Mesenteric fat pad (tissue), 1 donor: ENCODE results near the gene COX10. TPM values are rescaled to one million over a fixed set of nuclear protein-coding genes. Genes with fewer than 3 reads are reported as not detected.
"Not testable (repeated sequence)": the region's sequence is repeated elsewhere in the genome, so short reads cannot be mapped to it uniquely, and the experiment has no call there.

Experiments used
- DNase-seq: peaks from one replicate; pipeline ENCODE4 v3.0.0-alpha.2; 2020; ENCODE audit warnings: low spot score
- total RNA-seq: library from RNA; stranded (reverse); fragmentation: NEBNext Ultra II Directional; extraction: Animal tissue kit (Norgen Biotek cat#: 25700); gene quantifications from one replicate; pipeline ENCODE4 v1.2.1, GENCODE V29; 2021
- donor health status: DM: yes; HTN: yes; CAD: no.

Gene COX10
- total RNA-seq, 1 donor from 2014 or later = 15.7 TPM

GRCh38 chr17:14118951-14119350 lies 49.6 kb downstream of the COX10 start:
- DNase-seq = no peak

- DNase-seq = no peak
Observed at GRCh38 chr17:14119546-14119945, 50.2 kb downstream of the COX10 start.

- DNase-seq = no peak
Observed at GRCh38 chr17:14121952-14122351, 52.6 kb downstream of the COX10 start.

- DNase-seq = no peak
Observed at GRCh38 chr17:14123619-14124278, 54.4 kb downstream of the COX10 start.

DNA sequence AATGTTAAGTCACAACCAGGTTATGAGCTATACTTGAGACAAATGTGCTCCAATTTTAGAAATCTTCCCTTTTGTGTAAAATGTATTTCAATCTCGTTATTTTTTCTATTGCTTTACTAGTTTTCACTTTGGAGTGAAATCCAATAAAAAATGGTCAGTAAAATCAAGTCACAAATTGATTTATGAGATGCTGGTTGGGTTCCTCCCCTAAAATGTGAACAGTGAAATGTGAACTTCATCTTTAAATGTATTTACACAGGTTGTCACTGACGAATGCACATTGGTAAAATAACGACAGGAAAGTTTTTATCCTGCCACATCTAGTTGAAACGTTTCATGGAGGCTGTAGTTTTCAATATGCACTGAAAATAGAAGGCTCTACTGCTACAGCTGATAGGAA lies 55.5 kb downstream of the COX10 start:
- DNase-seq = no peak

DNA sequence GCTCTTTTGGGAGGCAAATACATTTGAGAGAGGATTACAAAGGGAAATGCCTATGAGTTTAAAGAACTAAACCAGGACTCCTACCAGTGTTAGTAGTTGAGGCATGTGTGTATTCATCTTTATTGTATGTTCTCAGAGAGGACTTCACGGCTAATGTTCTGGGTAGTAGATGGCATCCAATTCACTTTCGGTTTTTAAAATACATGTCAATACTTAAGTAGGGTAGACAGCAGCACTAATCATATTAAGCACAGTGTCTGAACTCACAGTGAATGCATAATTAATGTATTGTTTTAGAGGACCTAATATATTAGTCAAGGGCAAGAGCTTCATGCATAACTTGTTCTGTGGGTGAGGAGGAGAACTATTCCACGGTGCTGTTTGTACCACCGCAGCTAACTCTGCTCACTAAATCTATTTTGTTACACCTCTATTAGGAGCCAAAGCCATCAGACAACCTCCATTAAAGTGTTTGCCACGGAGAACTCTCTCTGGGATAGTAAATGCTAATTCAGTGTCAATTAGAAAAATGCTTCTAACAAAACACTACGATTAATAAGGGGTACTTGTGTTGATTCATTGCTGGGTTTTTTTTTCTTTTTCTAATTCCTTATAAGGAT lies 56.3 kb downstream of the COX10 start:
- DNase-seq = no peak

DNA sequence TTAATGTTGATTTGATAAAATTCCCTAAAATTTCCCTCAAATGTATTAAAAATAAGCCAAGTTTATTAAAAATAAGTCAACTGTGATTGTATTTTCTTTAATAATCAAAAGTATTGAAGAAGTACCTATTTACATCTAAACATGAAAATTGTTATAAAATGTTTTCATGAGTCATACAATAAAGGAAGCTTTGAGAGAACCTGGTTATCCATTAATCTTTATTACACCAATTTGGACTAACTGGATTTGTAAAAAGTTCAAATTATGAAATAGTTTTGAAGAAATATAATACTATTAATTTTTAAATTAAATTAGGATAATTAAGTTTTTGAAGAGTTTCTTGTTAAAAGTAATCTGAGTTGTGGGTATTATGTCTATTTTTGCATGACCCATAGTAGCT lies 63.8 kb downstream of the COX10 start:
- DNase-seq = no peak

GRCh38 chr17:14134456-14134855 lies 65.2 kb downstream of the COX10 start:
- DNase-seq = no peak

- no peak for DNase-seq
Observed at GRCh38 chr17:14135906-14136590, 66.7 kb downstream of the COX10 start.

DNA sequence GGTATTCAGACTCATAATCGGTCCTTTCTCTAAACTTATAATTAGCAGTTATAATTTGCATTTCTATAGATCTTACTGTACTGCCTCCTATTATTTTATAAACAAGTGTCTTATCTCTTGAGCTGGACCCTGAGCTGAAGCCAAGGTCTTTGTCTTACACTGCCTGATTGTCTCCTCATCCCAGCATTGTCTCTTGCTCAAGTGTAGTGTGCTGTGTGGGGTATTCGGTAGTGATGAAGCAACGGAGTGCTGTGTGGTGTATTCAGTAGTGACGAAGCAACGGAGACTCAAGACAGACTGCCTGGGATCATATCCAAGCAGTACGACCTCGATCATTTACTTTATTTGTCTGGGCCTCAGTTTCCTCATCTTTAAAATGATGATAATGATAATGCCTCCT lies 69.3 kb downstream of the COX10 start:
- DNase-seq = no peak

DNA sequence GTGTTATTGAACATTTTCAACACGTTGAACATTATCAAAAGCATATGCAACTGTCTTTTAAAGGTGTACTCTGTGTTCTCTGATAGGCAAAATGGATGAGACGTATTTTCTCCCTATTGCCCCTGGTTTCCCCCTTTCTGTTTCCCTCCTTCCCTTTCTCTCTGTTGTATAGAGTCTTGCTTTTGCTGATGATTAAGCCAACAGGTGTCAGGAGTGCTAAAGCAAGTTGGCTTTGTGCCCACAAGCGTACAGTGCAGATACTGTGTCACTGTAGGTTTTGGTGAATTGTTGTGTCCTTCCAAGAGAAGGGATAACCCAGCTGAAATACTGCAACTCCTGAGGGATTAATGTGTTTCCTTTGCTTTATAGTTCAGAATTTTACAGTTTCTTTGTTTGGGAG lies 74.4 kb downstream of the COX10 start:
- no peak for DNase-seq

- no peak for DNase-seq
Observed at GRCh38 chr17:14144508-14144907, 75.2 kb downstream of the COX10 start.

DNA sequence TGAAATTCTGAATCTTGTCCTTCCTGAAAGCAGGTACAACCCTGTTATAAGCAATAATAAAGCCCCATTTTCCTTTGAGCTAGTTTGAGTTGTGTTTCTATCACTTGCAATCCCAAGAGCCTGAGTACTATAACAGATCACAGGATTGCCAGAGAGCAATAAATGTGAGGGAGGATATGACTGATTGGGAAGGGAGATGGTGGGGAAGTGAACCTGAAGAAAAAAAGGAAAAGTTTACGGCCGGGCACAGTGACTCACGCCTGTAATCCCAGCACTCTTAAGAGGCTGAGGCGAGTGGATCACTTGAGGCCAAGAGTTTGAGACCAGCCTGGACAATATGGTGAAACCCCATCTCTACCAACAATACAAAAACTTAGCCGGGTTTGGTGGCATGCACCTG lies 80.4 kb downstream of the COX10 start:
- DNase-seq = no peak

- DNase-seq = no peak
Observed at GRCh38 chr17:14150619-14151018, 81.3 kb downstream of the COX10 start.

DNA sequence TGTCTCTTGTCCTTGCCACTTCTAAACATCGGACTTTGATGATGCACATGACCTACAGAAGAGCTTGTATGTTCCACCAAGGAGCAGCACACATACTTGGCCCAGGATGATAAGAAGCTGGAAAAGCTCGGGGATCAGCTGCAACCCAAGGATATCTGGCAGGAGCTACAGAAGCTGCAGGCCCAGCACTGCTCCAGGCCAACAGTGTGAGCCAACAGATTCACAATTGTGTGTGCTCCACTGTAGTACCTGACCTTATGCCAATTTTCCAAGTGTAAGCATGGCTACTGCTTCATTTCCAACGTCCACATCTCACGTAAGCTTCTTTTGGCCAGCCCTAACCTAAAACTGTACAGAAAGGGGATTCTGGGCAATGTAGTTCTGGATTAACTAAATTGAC lies 83.4 kb downstream of the COX10 start:
- DNase-seq = no peak

GRCh38 chr17:14153374-14153773 lies 84.1 kb downstream of the COX10 start:
- DNase-seq = no peak

- no peak for DNase-seq
Observed at GRCh38 chr17:14156689-14157088, 87.4 kb downstream of the COX10 start.

GRCh38 chr17:14157822-14158221 lies 88.5 kb downstream of the COX10 start:
- DNase-seq = no peak

- DNase-seq = no peak
Observed at GRCh38 chr17:14158707-14159106, 89.4 kb downstream of the COX10 start.

- no peak for DNase-seq
Observed at GRCh38 chr17:14161419-14161818, 92.1 kb downstream of the COX10 start.

GRCh38 chr17:14165616-14166015 lies 96.3 kb downstream of the COX10 start:
- no peak for DNase-seq

GRCh38 chr17:14167831-14168230 lies 98.5 kb downstream of the COX10 start:
- DNase-seq = not testable (repeated sequence)

DNA sequence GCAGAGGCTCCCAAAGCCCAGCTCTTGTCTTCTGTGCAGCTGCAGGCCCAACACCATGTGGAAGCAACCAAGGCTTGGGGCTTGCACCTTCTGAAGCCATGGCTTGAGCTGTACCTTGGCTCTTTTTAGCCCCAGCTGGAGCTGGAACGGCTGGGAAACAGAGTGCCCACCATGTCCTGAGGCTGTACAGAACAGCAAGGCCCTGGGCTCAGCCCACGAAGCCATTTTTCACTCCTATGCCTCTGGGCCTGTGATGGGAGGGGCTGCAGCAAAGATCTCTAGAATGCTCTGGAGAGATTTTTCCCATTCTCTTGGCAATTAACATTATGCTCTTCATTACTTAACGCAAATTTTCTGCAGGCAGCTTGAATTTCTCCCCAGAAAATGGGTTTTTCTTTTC lies 99.3 kb downstream of the COX10 start:
- DNase-seq = no peak
